Neural progenitor cell (in vitro differentiated cells): ENCODE data around the gene SFXN5. TPM values are rescaled to one million over a fixed set of nuclear protein-coding genes. Genes with fewer than 3 reads are reported as not detected.

ENCODE experiments used
- DNase-seq: peaks from one replicate; pipeline ENCODE4 v3.0.0-alpha.2; 2016; ENCODE audit warnings: low spot score
- H2AFZ ChIP-seq: fragments of 200-600 bp; sonication (generic); replicated peaks from 2 replicates; pipeline ENCODE4 v1.6.1; 2016; ENCODE audit warnings: antibody characterized with exemption
- H3F3A ChIP-seq: fragments of 200-600 bp; sonication (generic); 2 replicates; pipeline ENCODE4 v1.6.1; 2016; ENCODE audit warnings: antibody characterized with exemption, low read depth
- H3K27ac ChIP-seq: fragments of 200-600 bp; sonication (generic); 2 replicates; pipeline ENCODE4 v1.5.1; 2016; ENCODE audit warnings: mild to moderate bottlenecking
- H3K27me3 ChIP-seq: fragments of 200-600 bp; sonication (generic); 2 replicates; pipeline ENCODE4 v1.6.1; 2016; ENCODE audit warnings: mild to moderate bottlenecking, moderate library complexity
- H3K36me3 ChIP-seq: fragments of 200-600 bp; sonication (generic); 2 replicates; pipeline ENCODE4 v1.5.1; 2016
- H3K4me1 ChIP-seq: fragments of 200-600 bp; sonication (generic); 2 replicates; pipeline ENCODE4 v1.6.1; 2016; ENCODE audit warnings: mixed run types
- H3K4me2 ChIP-seq: fragments of 200-600 bp; sonication (generic); 2 replicates; pipeline ENCODE4 v1.6.1; 2016
- H3K4me3 ChIP-seq: fragments of 200-600 bp; sonication (generic); 2 replicates; pipeline ENCODE4 v1.5.1; 2016
- H3K79me2 ChIP-seq: fragments of 200-600 bp; sonication (generic); 2 replicates; pipeline ENCODE4 v1.6.1; 2016; ENCODE audit warnings: low read depth
- H3K9ac ChIP-seq: fragments of 200-600 bp; sonication (generic); 2 replicates; pipeline ENCODE4 v1.6.1; 2016
- H3K9me3 ChIP-seq: fragments of 200-600 bp; sonication (generic); 2 replicates; pipeline ENCODE4 v1.5.1; 2016; ENCODE audit warnings: low read depth
- H4K20me1 ChIP-seq: fragments of 200-600 bp; sonication (generic); 2 replicates; pipeline ENCODE4 v1.6.1; 2016; ENCODE audit warnings: low read depth
- H3K27ac Mint-ChIP-seq: 3 replicates; pipeline ENCODE4 v1.8.0; 2021; ENCODE audit warnings: mixed read lengths
- H3K27me3 Mint-ChIP-seq: 2 replicates; pipeline ENCODE4 v1.8.0; 2022; ENCODE audit warnings: low read depth, mild to moderate bottlenecking, inconsistent platforms, moderate library complexity, mixed read lengths; ENCODE audit not compliant: insufficient read depth
- H3K36me3 Mint-ChIP-seq: 3 replicates; pipeline ENCODE4 v1.8.0; 2021; ENCODE audit warnings: mixed read lengths
- H3K4me1 Mint-ChIP-seq: 3 replicates; pipeline ENCODE4 v1.8.0; 2021; ENCODE audit warnings: mixed read lengths
- H3K4me3 Mint-ChIP-seq: 3 replicates; pipeline ENCODE4 v1.8.0; 2021; ENCODE audit warnings: mild to moderate bottlenecking, moderate library complexity, mixed read lengths
- H3K9me3 Mint-ChIP-seq: 3 replicates; pipeline ENCODE4 v1.8.0; 2020; ENCODE audit warnings: mixed read lengths
- CTCF ChIP-seq: fragments of 200-600 bp; sonication (generic); IDR thresholded peaks from 2 replicates; pipeline ENCODE4 v1.5.1; 2017; ENCODE audit warnings: antibody characterized with exemption, mild to moderate bottlenecking
- EZH2 ChIP-seq: fragments of 200-600 bp; sonication (generic); IDR thresholded peaks from 2 replicates; pipeline ENCODE4 v1.6.1; 2017; ENCODE audit warnings: antibody characterized with exemption, mild to moderate bottlenecking, moderate library complexity
- EZH2phosphoT487 ChIP-seq: fragments of 200-600 bp; sonication (generic); IDR thresholded peaks from 2 replicates; pipeline ENCODE4 v1.6.1; 2017; ENCODE audit warnings: antibody characterized with exemption
- total RNA-seq: library from RNA; depleted of rRNA; stranded (reverse); fragments of >200 nt; gene quantifications from 2 replicates; pipeline ENCODE4 v1.2.3, GENCODE V29; 2015; ENCODE audit warnings: low replicate concordance

The SFXN5 gene
- total RNA-seq, 1 donor from 2014 or later = 3.4 TPM

GRCh38 chr2:73080321-73081131 is 9.0 kb upstream of the SFXN5 start:
- no peak overlapping the region for H3K4me2 ChIP-seq
- H3K4me1 Mint-ChIP-seq = no peaks in the 10 kb centered on the region
- no peak overlapping the region for H3K27ac ChIP-seq
- H3K9ac ChIP-seq = no peak overlapping the region
- no peak overlapping the region for H3K27ac Mint-ChIP-seq
- no peaks in the 10 kb centered on the region for H3K9me3 Mint-ChIP-seq
- H3F3A ChIP-seq = no peaks in the 10 kb centered on the region
- no peaks in the 10 kb centered on the region for H3K27me3 ChIP-seq
- no peak overlapping the region for H3K4me3 Mint-ChIP-seq
- no peaks in the 10 kb centered on the region for H3K9me3 ChIP-seq
- DNase-seq = no peak
- no peaks in the 10 kb centered on the region for H3K79me2 ChIP-seq
- no peak overlapping the region for H2AFZ ChIP-seq
- peaks cover 5% of the 10 kb centered on the region for H4K20me1 ChIP-seq
- H3K4me1 ChIP-seq = peaks cover 9% of the 10 kb centered on the region
- TF ChIP-seq EZH2 = no peak
- TF ChIP-seq CTCF = no peak
- TF ChIP-seq EZH2phosphoT487 = no peak
- no peaks in the 10 kb centered on the region for H3K36me3 ChIP-seq
- H3K36me3 Mint-ChIP-seq = peaks cover 3% of the 10 kb centered on the region
- no peak overlapping the region for H3K4me3 ChIP-seq
- H3K27me3 Mint-ChIP-seq = peaks cover 7% of the 10 kb centered on the region

DNA sequence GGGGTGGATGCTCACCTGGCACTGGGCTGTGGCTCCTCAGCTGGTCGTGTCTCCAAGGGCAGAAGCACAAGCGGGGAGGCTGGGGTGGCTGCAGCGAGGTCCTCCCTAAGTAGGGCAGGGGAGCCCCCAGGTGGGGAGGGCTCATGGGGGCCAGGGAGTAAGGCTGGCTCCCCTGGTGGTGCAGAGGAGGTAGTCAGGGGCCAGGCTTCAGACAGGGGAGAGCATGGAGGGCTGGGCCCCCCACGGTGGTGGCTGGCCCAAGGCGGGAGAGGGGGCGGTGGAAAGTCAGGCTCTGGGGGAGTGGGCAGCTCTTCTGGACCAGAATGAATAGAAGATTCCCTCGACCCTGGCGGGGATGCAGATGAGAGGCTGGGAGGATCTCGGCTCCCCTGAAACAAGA is 8.1 kb upstream of the SFXN5 start:
- peaks cover 9% of the 10 kb centered on the region for H3K4me1 ChIP-seq
- H3K4me2 ChIP-seq = no peak overlapping the region
- Mint-ChIP-seq H3K36me3 (peaks cover 3% of the 10 kb centered on the region), H3K4me3 (no peak overlapping the region), H3K9me3 (no peaks in the 10 kb centered on the region), H3K4me1 (no peaks in the 10 kb centered on the region), H3K27ac (no peak overlapping the region), H3K27me3 (peaks cover 7% of the 10 kb centered on the region)
- no peaks in the 10 kb centered on the region for H3K9me3 ChIP-seq
- H3K36me3 ChIP-seq = no peaks in the 10 kb centered on the region
- peaks cover 5% of the 10 kb centered on the region for H4K20me1 ChIP-seq
- H3K79me2 ChIP-seq = no peaks in the 10 kb centered on the region
- no peaks in the 10 kb centered on the region for H3F3A ChIP-seq
- H3K27ac ChIP-seq = no peak overlapping the region
- no peak overlapping the region for H3K4me3 ChIP-seq
- no peak overlapping the region for H3K9ac ChIP-seq
- H3K27me3 ChIP-seq = no peaks in the 10 kb centered on the region
- no peak for DNase-seq
- no peak for TF ChIP-seq EZH2
- TF ChIP-seq EZH2phosphoT487 = no peak
- TF ChIP-seq CTCF = no peak
- H2AFZ ChIP-seq = no peak overlapping the region

DNA sequence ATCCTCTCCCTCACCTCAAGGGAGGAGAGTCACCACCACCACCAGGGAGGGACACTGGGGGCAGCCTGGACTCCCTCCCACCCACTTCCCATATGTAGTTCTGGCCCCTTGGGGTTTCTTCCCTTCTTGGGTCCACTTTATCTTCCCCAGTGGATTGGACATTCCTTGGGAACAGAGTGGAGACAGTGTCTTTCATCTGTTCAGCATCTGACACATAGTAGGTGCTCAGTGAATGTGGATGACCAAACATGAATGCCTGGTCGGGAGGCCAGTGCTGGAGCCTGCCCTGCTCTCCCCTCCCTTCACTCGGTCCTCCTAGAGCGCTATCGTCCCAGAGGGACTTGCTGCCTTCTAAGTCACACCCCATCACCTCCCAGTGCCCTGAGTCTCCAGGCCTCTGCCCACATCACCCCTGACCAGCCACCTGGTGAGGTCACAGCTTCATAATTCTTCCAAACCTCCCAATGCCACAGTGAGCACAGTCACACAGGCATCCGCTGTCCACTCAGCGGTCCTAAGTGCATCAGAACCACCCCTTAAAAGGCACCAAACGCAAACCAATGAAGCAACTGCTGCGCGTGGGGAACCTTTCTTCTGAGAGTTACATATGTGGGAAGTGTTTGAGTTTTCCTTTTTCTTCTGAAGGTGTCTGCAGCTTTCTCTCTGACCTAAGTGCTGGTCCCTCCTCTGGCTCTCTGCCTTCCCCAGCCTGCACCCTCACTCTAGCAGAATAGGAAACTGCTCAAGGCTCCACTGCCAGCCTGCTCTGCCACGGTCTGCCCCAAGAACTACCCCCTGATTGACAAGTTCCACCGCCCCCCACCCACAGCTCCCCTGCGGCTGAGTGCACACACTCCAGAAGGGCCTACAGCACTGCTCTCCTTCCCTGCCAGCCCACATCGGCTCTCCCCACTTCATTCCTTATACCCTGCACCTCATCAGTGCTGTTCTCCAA is 7.2 kb upstream of the SFXN5 start:
- H3K79me2 ChIP-seq = no peaks in the 10 kb centered on the region
- H3K27ac ChIP-seq = no peak overlapping the region
- no peak overlapping the region for H3K4me2 ChIP-seq
- no peak for TF ChIP-seq EZH2phosphoT487
- no peak for TF ChIP-seq EZH2
- TF ChIP-seq CTCF = no peak
- no peaks in the 10 kb centered on the region for H3K27me3 ChIP-seq
- peaks cover 9% of the 10 kb centered on the region for H3K4me1 ChIP-seq
- H3K4me3 ChIP-seq = no peak overlapping the region
- H4K20me1 ChIP-seq = peaks cover 5% of the 10 kb centered on the region
- Mint-ChIP-seq H3K4me1 (no peaks in the 10 kb centered on the region), H3K27me3 (peaks cover 5% of the 10 kb centered on the region), H3K27ac (no peak overlapping the region), H3K9me3 (no peaks in the 10 kb centered on the region), H3K4me3 (no peak overlapping the region), H3K36me3 (peaks cover 3% of the 10 kb centered on the region)
- no peak for DNase-seq
- H2AFZ ChIP-seq = no peak overlapping the region
- no peaks in the 10 kb centered on the region for H3F3A ChIP-seq
- H3K9ac ChIP-seq = no peak overlapping the region
- H3K36me3 ChIP-seq = no peaks in the 10 kb centered on the region
- H3K9me3 ChIP-seq = no peaks in the 10 kb centered on the region
